Mesenchymal stem cell (in vitro differentiated cells and primary cell): ENCODE measurements around the gene TRIM37.

Experiments used
- DNase-seq: peaks from one replicate; pipeline ENCODE4 v3.0.0-alpha.2; 2013
- H2AFZ ChIP-seq: one replicate; pipeline ENCODE4 v1.6.1; 2013; ENCODE audit warnings: low read depth, mild to moderate bottlenecking, control low read depth, inconsistent platforms, low read length, moderate library complexity
- H2AK5ac ChIP-seq: 2 replicates; pipeline ENCODE4 v1.6.1; 2013; ENCODE audit warnings: low read length, moderate library complexity, mild to moderate bottlenecking, inconsistent platforms; ENCODE audit not compliant: severe bottlenecking
- H2BK120ac ChIP-seq: one replicate; pipeline ENCODE4 v1.6.1; 2013; ENCODE audit warnings: low read depth, mild to moderate bottlenecking, inconsistent platforms, low read length, moderate library complexity
- H2BK12ac ChIP-seq, 2 experiments: one replicate each; pipeline ENCODE4 v1.6.1; 2013; ENCODE audit warnings: inconsistent platforms in 2 of 2, low read length in 2 of 2, mild to moderate bottlenecking in 2 of 2, moderate library complexity in 2 of 2, control low read depth in 1 of 2
- H2BK15ac ChIP-seq: one replicate; pipeline ENCODE4 v1.6.1; 2013; ENCODE audit warnings: mild to moderate bottlenecking, low read depth, inconsistent platforms; ENCODE audit not compliant: poor library complexity, severe bottlenecking
- H2BK5ac ChIP-seq: 2 replicates; pipeline ENCODE4 v1.6.1; 2013; ENCODE audit warnings: low read depth, mild to moderate bottlenecking, low read length, control low read depth, inconsistent platforms; ENCODE audit not compliant: poor library complexity, severe bottlenecking
- H3K14ac ChIP-seq, 2 experiments: one replicate each; pipeline ENCODE4 v1.6.1; 2013; ENCODE audit warnings: inconsistent platforms in 2 of 2, low read length in 2 of 2, control low read depth in 1 of 2, mild to moderate bottlenecking in 1 of 2, moderate library complexity in 1 of 2
- H3K18ac ChIP-seq, 2 experiments: one replicate each; pipeline ENCODE4 v1.6.1; 2013; ENCODE audit warnings: inconsistent platforms in 2 of 2, low read length in 2 of 2, control low read depth in 1 of 2, low read depth in 1 of 2, mild to moderate bottlenecking in 1 of 2
- H3K23ac ChIP-seq, 2 experiments: one replicate each; pipeline ENCODE4 v1.6.1; 2013; ENCODE audit warnings: inconsistent platforms in 2 of 2, low read length in 2 of 2, mild to moderate bottlenecking in 2 of 2, moderate library complexity in 2 of 2, control low read depth in 1 of 2
- H3K27ac ChIP-seq: 2 replicates; pipeline ENCODE4 v1.5.1; 2013; ENCODE audit warnings: mild to moderate bottlenecking, moderate library complexity, low read length, control low read depth, inconsistent platforms; ENCODE audit not compliant: poor library complexity, severe bottlenecking
- H3K27me3 ChIP-seq, 2 experiments: 2 replicates each; pipeline versions ENCODE4 v1.6.1 to v1.7.0; 2013; ENCODE audit warnings: low read length in 2 of 2, mild to moderate bottlenecking in 2 of 2, moderate library complexity in 2 of 2, control low read depth in 1 of 2, inconsistent platforms in 1 of 2; ENCODE audit not compliant: control insufficient read depth in 1 of 2, insufficient read depth in 1 of 2
- H3K36me3 ChIP-seq, 2 experiments: 2 replicates each; pipeline versions ENCODE4 v1.6.1 to v1.7.0; 2013; ENCODE audit warnings: low read length in 2 of 2, control low read depth in 1 of 2, inconsistent platforms in 1 of 2, low read depth in 1 of 2, mild to moderate bottlenecking in 1 of 2; ENCODE audit not compliant: insufficient read depth in 2 of 2, control insufficient read depth in 1 of 2
- H3K4ac ChIP-seq, 2 experiments: one replicate each; pipeline ENCODE4 v1.6.1; 2013; ENCODE audit warnings: inconsistent platforms in 2 of 2, low read length in 2 of 2, mild to moderate bottlenecking in 2 of 2, moderate library complexity in 2 of 2, control low read depth in 1 of 2, low read depth in 1 of 2
- H3K4me1 ChIP-seq: 2 replicates; pipeline ENCODE4 v1.6.1; 2013; ENCODE audit warnings: low read depth, low read length, control low read depth; ENCODE audit not compliant: control insufficient read depth, insufficient read depth
- H3K4me2 ChIP-seq: 2 replicates; pipeline ENCODE4 v1.6.1; 2013; ENCODE audit warnings: low read length, mild to moderate bottlenecking, inconsistent platforms; ENCODE audit not compliant: poor library complexity, severe bottlenecking
- H3K4me3 ChIP-seq, 2 experiments: 2 replicates each; pipeline versions ENCODE4 v1.5.1 to v1.7.0; 2013; ENCODE audit warnings: low read length in 2 of 2, mild to moderate bottlenecking in 2 of 2, control low read depth in 1 of 2, low read depth in 1 of 2; ENCODE audit not compliant: insufficient read depth in 1 of 2
- H3K79me1 ChIP-seq: replicated peaks from 2 replicates; pipeline ENCODE4 v1.6.1; 2013; ENCODE audit warnings: mild to moderate bottlenecking, control low read depth, low read length, inconsistent platforms; ENCODE audit not compliant: poor library complexity, severe bottlenecking
- H3K9ac ChIP-seq: 2 replicates; pipeline ENCODE4 v1.7.0; 2013; ENCODE audit warnings: mild to moderate bottlenecking, low read length, moderate library complexity
- H3K9me3 ChIP-seq: 2 replicates; pipeline ENCODE4 v1.7.0; 2013; ENCODE audit warnings: mild to moderate bottlenecking, low read length; ENCODE audit not compliant: control insufficient read depth
- H4K8ac ChIP-seq: one replicate; pipeline ENCODE4 v1.6.1; 2013; ENCODE audit warnings: inconsistent platforms, mild to moderate bottlenecking, low read length, moderate library complexity
- H4K91ac ChIP-seq: one replicate; pipeline ENCODE4 v1.6.1; 2013; ENCODE audit warnings: mild to moderate bottlenecking, low read length, inconsistent platforms
- WGBS: methylation state at CpG from one replicate; pipeline ENCODE4 v1.1.7; 2013; ENCODE audit warnings: mixed read lengths; 5-methylcytosine and 5-hydroxymethylcytosine counted together

TRIM37 gene

GRCh38 chr17:59002848-59003247 is 103.8 kb downstream of the TRIM37 start:
- DNase-seq = no peak
- H3K4me3 ChIP-seq = no peak overlapping the region
- no peak overlapping the region for H2BK12ac ChIP-seq
- peaks cover 9% of the 10 kb centered on the region for H3K4me1 ChIP-seq
- no peak overlapping the region for H2AFZ ChIP-seq
- no peak overlapping the region for H3K23ac ChIP-seq
- H3K79me1 ChIP-seq = peaks cover 1% of the 10 kb centered on the region
- H3K4ac ChIP-seq = no peak overlapping the region
- no peaks in the 10 kb centered on the region for H3K27me3 ChIP-seq
- 97% methylated on average over 2 of the region's 2 CpGs for WGBS
- no peak overlapping the region for H2BK120ac ChIP-seq
- H2AK5ac ChIP-seq = no peak overlapping the region
- no peak overlapping the region for H3K27ac ChIP-seq
- no peak overlapping the region for H3K4me2 ChIP-seq
- H3K18ac ChIP-seq = no peak overlapping the region
- no peak overlapping the region for H2BK5ac ChIP-seq
- H4K8ac ChIP-seq = no peak overlapping the region
- no peaks in the 10 kb centered on the region for H3K9me3 ChIP-seq
- peaks cover 0 to 32% of the 10 kb centered on the region in 2 experiments for H3K36me3 ChIP-seq
- H3K14ac ChIP-seq = no peak overlapping the region
- H4K91ac ChIP-seq = no peak overlapping the region
- no peak overlapping the region for H2BK15ac ChIP-seq
- no peak overlapping the region for H3K9ac ChIP-seq

- H3K9ac ChIP-seq = no peak overlapping the region
- peak overlapping the region; percentile 93 for H2AK5ac ChIP-seq
- 95% methylated on average over 2 of the region's 3 CpGs for WGBS
- no peaks in the 10 kb centered on the region for H3K27me3 ChIP-seq
- H3K4ac ChIP-seq = no peak overlapping the region
- no peaks in the 10 kb centered on the region for H3K9me3 ChIP-seq
- no peak overlapping the region for H4K8ac ChIP-seq
- no peak overlapping the region for H3K23ac ChIP-seq
- no peak overlapping the region for H3K4me2 ChIP-seq
- H3K79me1 ChIP-seq = peaks cover 1% of the 10 kb centered on the region
- H3K27ac ChIP-seq = peak overlapping the region; percentile 68
- H2BK12ac ChIP-seq = no peak overlapping the region
- no peak overlapping the region for H2BK15ac ChIP-seq
- peaks cover 0 to 32% of the 10 kb centered on the region in 2 experiments for H3K36me3 ChIP-seq
- no peak for DNase-seq
- H3K4me3 ChIP-seq = no peak overlapping the region
- no peak overlapping the region for H2AFZ ChIP-seq
- H2BK5ac ChIP-seq = peak overlapping the region; percentile 57
- H4K91ac ChIP-seq = no peak overlapping the region
- peak overlapping the region in 1 of 2 experiments; percentile 52 for H3K18ac ChIP-seq
- H3K14ac ChIP-seq = no peak overlapping the region
- H3K4me1 ChIP-seq = peaks cover 9% of the 10 kb centered on the region
- no peak overlapping the region for H2BK120ac ChIP-seq
Observed at GRCh38 chr17:59002126-59002525, 104.6 kb downstream of the TRIM37 start.

GRCh38 chr17:59001158-59001814 is 105.4 kb downstream of the TRIM37 start:
- Histone ChIP-seq H3K18ac (no peak overlapping the region), H3K27me3 (no peaks in the 10 kb centered on the region), H2AFZ (no peak overlapping the region), H2BK12ac (no peak overlapping the region), H3K27ac (peak overlapping the region; percentile 87), H2BK15ac (no peak overlapping the region), H3K23ac (no peak overlapping the region), H3K4me1 (peaks cover 9% of the 10 kb centered on the region), H4K91ac (no peak overlapping the region), H3K4ac (no peak overlapping the region), H3K4me3 (no peak overlapping the region), H3K14ac (no peak overlapping the region), H2AK5ac (no peak overlapping the region), H2BK5ac (no peak overlapping the region), H4K8ac (no peak overlapping the region), H3K9me3 (no peaks in the 10 kb centered on the region), H3K4me2 (peak overlapping the region; percentile 45), H3K36me3 (peaks cover 3 to 35% of the 10 kb centered on the region in 2 experiments), H3K79me1 (peaks cover 4% of the 10 kb centered on the region), H2BK120ac (no peak overlapping the region), H3K9ac (peak overlapping the region; percentile 26)
- DNase-seq = peak; percentile 71
- 48% methylated on average over 7 of the region's 10 CpGs for WGBS

- peaks cover 4% of the 10 kb centered on the region for H3K79me1 ChIP-seq
- 91% methylated on average over 1 of the region's 1 CpG for WGBS
- no peak for DNase-seq
- peaks cover 12% of the 10 kb centered on the region for H3K4me1 ChIP-seq
- H3K14ac ChIP-seq = no peak overlapping the region
- no peak overlapping the region for H4K91ac ChIP-seq
- no peaks in the 10 kb centered on the region for H3K9me3 ChIP-seq
- H3K4me2 ChIP-seq = no peak overlapping the region
- H3K4me3 ChIP-seq = no peak overlapping the region
- H3K4ac ChIP-seq = no peak overlapping the region
- no peak overlapping the region for H2AFZ ChIP-seq
- no peak overlapping the region for H3K23ac ChIP-seq
- no peak overlapping the region for H2AK5ac ChIP-seq
- H2BK5ac ChIP-seq = no peak overlapping the region
- H3K9ac ChIP-seq = no peak overlapping the region
- no peak overlapping the region for H4K8ac ChIP-seq
- no peak overlapping the region for H2BK15ac ChIP-seq
- no peak overlapping the region for H2BK12ac ChIP-seq
- H3K27ac ChIP-seq = no peak overlapping the region
- H3K36me3 ChIP-seq = peaks cover 9 to 29% of the 10 kb centered on the region in 2 experiments
- H3K18ac ChIP-seq = no peak overlapping the region
- no peak overlapping the region for H2BK120ac ChIP-seq
- H3K27me3 ChIP-seq = no peaks in the 10 kb centered on the region
Observed at GRCh38 chr17:59000022-59000421, 106.7 kb downstream of the TRIM37 start.
